HUES64 (cell line): ENCODE data around the gene RNF183. TPM values are rescaled to one million over a fixed set of nuclear protein-coding genes. Genes with fewer than 3 reads are reported as not detected.

Source experiments
- H3K27ac ChIP-seq: 2 replicates; pipeline ENCODE4 v1.7.0; 2013; ENCODE audit warnings: low read depth, low read length, inconsistent platforms
- H3K27me3 ChIP-seq: 2 replicates; pipeline ENCODE4 v1.6.1; 2013; ENCODE audit warnings: mild to moderate bottlenecking, low read length; ENCODE audit not compliant: insufficient read depth
- H3K36me3 ChIP-seq: 2 replicates; pipeline ENCODE4 v1.6.1; 2013; ENCODE audit warnings: mild to moderate bottlenecking, low read length; ENCODE audit not compliant: insufficient read depth
- H3K4me1 ChIP-seq: 2 replicates; pipeline ENCODE4 v1.6.1; 2013; ENCODE audit warnings: mild to moderate bottlenecking, low read length, moderate library complexity; ENCODE audit not compliant: insufficient read depth
- H3K4me3 ChIP-seq: 2 replicates; pipeline ENCODE4 v1.5.1; 2013; ENCODE audit warnings: mild to moderate bottlenecking, low read length, moderate library complexity
- H3K9ac ChIP-seq: 2 replicates; pipeline ENCODE4 v1.6.1; 2013; ENCODE audit warnings: mild to moderate bottlenecking, low read depth, low read length
- H3K9me3 ChIP-seq: 2 replicates; pipeline ENCODE4 v1.6.1; 2013; ENCODE audit warnings: low read depth, low read length; ENCODE audit not compliant: insufficient read depth
- WGBS: fragments of 150-250, 120-280 bp; methylation state at CpG from one replicate; pipeline ENCODE4 v1.1.7; 2013; ENCODE audit warnings: missing lambda C conversion rate; 5-methylcytosine and 5-hydroxymethylcytosine counted together
- polyA plus RNA-seq, 2 experiments: library from polyadenylated mRNA; stranded (reverse); fragments of 50-300 nt; gene quantifications; one replicate each; pipeline ENCODE4 v1.2.3, GENCODE V29; 2013

The RNF183 gene
- polyA plus RNA-seq (2013, experiment 1 of 2) = not detected
- polyA plus RNA-seq (2013, experiment 2 of 2) = not detected

- H3K27ac ChIP-seq = no peak within 1 kb of the TSS
- H3K4me3 ChIP-seq = no peak within 1 kb of the TSS
- WGBS = 87% methylated on average over 25 of the region's 25 CpGs
- no peaks in the 10 kb centered on the region for H3K36me3 ChIP-seq
- H3K4me1 ChIP-seq = no peaks in the 10 kb centered on the region
- H3K9me3 ChIP-seq = no peaks in the 10 kb centered on the region
- H3K9ac ChIP-seq = no peak within 1 kb of the TSS
- no peaks in the 10 kb centered on the region for H3K27me3 ChIP-seq
Observed at GRCh38 chr9:113302792-113303418, at the start of gene RNF183. RNF183 (minus strand) TSS chr9:113303376; CDS start chr9:113298184, 5,192 bp downstream.

DNA sequence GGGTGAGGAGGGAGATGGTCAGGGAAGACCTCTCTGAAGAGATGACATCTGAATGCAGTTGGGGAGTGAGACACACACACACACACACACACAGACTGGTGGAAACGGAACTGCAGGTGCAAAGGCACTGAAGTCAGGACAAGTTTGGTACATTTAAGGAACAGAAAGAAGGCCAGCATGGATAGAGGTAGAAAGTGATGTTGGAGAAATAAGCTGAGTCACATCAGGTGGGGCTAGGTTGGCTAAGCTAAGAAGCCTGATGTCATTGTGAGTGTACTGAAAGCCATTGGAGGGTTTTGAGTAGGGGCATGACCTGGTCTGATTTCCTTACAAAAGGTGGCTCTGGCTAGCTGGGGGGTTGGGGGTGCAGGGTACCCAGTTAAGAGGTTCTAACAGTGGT lies 49.2 kb upstream of the RNF183 start:
- Histone ChIP-seq H3K9ac (no peak overlapping the region), H3K9me3 (no peaks in the 10 kb centered on the region)

GRCh38 chr9:113352006-113352405 lies 48.8 kb upstream of the RNF183 start:
- Histone ChIP-seq H3K36me3 (no peaks in the 10 kb centered on the region), H3K27ac (no peak overlapping the region), H3K9ac (no peak overlapping the region), H3K9me3 (no peaks in the 10 kb centered on the region), H3K4me1 (peaks cover 15% of the 10 kb centered on the region), H3K4me3 (no peak overlapping the region), H3K27me3 (peaks cover 47% of the 10 kb centered on the region)
- 91% methylated on average over 6 of the region's 6 CpGs for WGBS

More for the DNA sequence above, 49.2 kb upstream of the RNF183 start:
- Histone ChIP-seq H3K4me1 (peaks cover 15% of the 10 kb centered on the region), H3K27ac (no peak overlapping the region), H3K27me3 (peaks cover 47% of the 10 kb centered on the region), H3K36me3 (no peaks in the 10 kb centered on the region), H3K4me3 (no peak overlapping the region)
- WGBS = 88% methylated on average over 1 of the region's 1 CpG

GRCh38 chr9:113350937-113351336 lies 47.8 kb upstream of the RNF183 start:
- Histone ChIP-seq H3K9ac (no peak overlapping the region), H3K4me1 (peaks cover 15% of the 10 kb centered on the region), H3K27ac (no peak overlapping the region), H3K36me3 (no peaks in the 10 kb centered on the region), H3K9me3 (no peaks in the 10 kb centered on the region), H3K4me3 (no peak overlapping the region), H3K27me3 (peaks cover 47% of the 10 kb centered on the region)
- WGBS = 64% methylated on average over 6 of the region's 6 CpGs

DNA sequence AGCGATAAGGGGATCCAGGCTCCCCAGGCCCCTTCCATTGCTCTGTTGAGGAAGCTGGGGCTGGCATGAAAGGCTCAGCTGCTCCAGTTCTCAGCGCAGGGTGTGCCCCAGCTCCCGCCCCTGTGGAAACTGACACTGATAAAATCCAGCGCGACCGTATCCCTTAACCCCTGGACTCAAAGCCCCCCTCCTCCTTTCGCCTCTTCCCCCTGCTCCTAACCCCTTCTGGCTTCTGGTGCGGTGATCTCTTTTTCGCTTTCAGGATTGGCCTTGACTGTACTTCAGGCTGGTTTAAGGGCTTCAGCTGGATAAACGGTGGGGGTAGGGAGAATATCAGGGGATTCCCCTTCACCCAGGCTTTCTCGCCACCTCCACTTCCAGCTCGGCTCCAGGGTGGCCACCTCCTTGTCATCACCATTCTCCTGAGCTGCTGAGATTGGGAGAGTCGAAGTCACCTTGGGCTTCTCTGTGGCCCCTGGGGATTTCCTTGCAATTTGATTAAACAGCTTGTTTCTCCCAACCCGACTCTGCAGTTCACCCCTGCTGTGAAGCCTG lies 47.0 kb upstream of the RNF183 start:
- H3K9me3 ChIP-seq = no peaks in the 10 kb centered on the region
- no peak overlapping the region for H3K9ac ChIP-seq
- peaks cover 47% of the 10 kb centered on the region for H3K27me3 ChIP-seq
- no peak overlapping the region for H3K27ac ChIP-seq
- peaks cover 15% of the 10 kb centered on the region for H3K4me1 ChIP-seq
- no peaks in the 10 kb centered on the region for H3K36me3 ChIP-seq
- H3K4me3 ChIP-seq = peak overlapping the region; percentile 62
- 33% methylated on average over 11 of the region's 14 CpGs for WGBS

DNA sequence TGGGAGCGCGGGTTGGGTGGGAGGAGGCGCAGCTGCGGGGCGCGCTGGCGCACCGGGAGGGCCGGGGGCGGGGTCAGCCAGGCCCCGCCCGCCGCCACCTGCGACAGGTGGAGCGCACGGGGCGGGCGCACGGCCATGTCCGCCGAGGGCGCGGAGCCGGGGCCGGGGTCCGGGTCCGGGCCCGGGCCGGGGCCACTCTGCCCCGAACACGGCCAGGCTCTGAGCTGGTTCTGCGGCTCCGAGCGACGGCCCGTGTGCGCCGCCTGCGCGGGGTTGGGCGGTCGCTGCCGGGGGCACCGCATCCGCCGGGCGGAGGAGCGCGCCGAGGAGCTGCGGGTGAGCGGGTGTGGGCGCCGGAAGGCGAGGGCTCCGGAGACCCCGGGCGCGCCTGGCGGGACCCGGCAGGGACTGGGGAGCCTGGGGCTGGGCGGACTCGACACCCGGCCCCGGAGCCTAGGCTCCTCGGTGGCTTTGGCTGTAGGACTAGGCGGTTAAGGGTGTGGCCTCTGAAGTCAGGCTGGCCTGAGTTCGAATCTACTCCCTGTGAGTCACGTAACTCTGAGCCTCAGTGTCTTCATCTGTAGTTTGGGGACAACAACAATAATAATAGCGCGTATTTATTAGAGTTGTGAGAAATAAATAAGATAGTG lies 46.4 kb upstream of the RNF183 start, which contains the start of gene BSPRY:
TSS of gene BSPRY (plus strand) at position 97 of the 650 bp plus-strand sequence. CDS start at position 136, 39 bp downstream.
- H3K9me3 ChIP-seq = no peaks in the 10 kb centered on the region
- no peak within 1 kb of the TSS for H3K27ac ChIP-seq
- H3K4me3 ChIP-seq = peak within 1 kb of the TSS; percentile 62
- H3K36me3 ChIP-seq = no peaks in the 10 kb centered on the region
- peaks cover 15% of the 10 kb centered on the region for H3K4me1 ChIP-seq
- H3K9ac ChIP-seq = peak within 1 kb of the TSS; percentile 66
- WGBS = 2% methylated on average over 71 of the region's 71 CpGs
- peaks cover 47% of the 10 kb centered on the region for H3K27me3 ChIP-seq

- WGBS = 20% methylated on average over 13 of the region's 13 CpGs
- Histone ChIP-seq H3K9me3 (no peaks in the 10 kb centered on the region), H3K4me3 (peak overlapping the region; percentile 62), H3K36me3 (no peaks in the 10 kb centered on the region), H3K9ac (no peak overlapping the region), H3K27ac (no peak overlapping the region), H3K27me3 (peaks cover 47% of the 10 kb centered on the region), H3K4me1 (peaks cover 15% of the 10 kb centered on the region)
Observed at GRCh38 chr9:113349066-113349444, 45.9 kb upstream of the RNF183 start.

DNA sequence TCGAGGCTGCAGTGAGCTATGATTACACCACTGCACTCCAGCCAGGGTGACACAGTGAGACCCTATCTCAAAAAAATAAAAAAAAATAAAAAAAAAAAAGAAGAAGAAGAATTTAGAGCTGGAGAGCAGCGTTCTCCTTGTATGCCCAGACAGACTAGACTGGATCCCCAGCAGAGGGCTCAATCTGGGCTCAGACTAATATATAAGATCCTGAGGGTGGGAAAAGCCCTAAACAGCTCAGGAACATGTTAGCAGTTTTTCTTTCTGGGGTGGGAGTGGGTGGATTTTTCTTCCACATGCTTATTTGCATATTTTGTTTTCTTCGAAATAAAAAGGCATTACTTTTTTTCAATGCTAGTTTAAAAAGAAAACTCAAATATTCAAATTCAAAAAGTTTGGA lies 45.3 kb upstream of the RNF183 start:
- no peak overlapping the region for H3K9ac ChIP-seq
- H3K36me3 ChIP-seq = no peaks in the 10 kb centered on the region
- peaks cover 47% of the 10 kb centered on the region for H3K27me3 ChIP-seq
- no peaks in the 10 kb centered on the region for H3K9me3 ChIP-seq
- WGBS = 80% methylated on average over 2 of the region's 3 CpGs
- no peak overlapping the region for H3K27ac ChIP-seq
- no peak overlapping the region for H3K4me3 ChIP-seq
- H3K4me1 ChIP-seq = peaks cover 15% of the 10 kb centered on the region

DNA sequence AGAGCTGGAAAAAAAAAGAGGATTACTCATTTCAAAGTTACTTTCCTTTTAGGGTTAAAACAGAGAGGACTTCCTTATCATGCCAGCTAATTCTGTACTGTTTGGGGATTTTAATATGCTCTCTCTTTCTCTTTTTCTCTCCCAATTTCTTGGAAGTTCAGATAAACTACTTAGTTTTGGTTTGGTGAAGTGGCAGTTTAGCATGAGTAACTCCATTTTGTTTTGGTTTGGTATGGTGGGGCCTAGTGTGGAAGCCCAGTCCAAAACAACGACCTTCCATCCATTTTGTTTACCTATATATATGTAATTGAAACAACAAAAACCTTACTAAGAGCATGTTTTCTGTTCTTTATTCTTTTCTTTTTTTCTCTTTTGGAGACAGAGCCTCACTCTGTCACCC lies 42.5 kb upstream of the RNF183 start:
- Histone ChIP-seq H3K9me3 (no peaks in the 10 kb centered on the region), H3K36me3 (no peaks in the 10 kb centered on the region), H3K4me1 (peaks cover 10% of the 10 kb centered on the region), H3K4me3 (no peak overlapping the region), H3K9ac (no peak overlapping the region), H3K27me3 (peaks cover 43% of the 10 kb centered on the region), H3K27ac (no peak overlapping the region)
- WGBS = no CpG with 5 or more reads among the region's 1 CpG

- Histone ChIP-seq H3K9ac (no peak overlapping the region), H3K9me3 (no peaks in the 10 kb centered on the region), H3K36me3 (no peaks in the 10 kb centered on the region), H3K4me1 (peaks cover 5% of the 10 kb centered on the region), H3K27me3 (peaks cover 38% of the 10 kb centered on the region), H3K27ac (no peak overlapping the region), H3K4me3 (no peak overlapping the region)
- 80% methylated on average over 1 of the region's 2 CpGs for WGBS
Observed at GRCh38 chr9:113345190-113345589, 42.0 kb upstream of the RNF183 start.

DNA sequence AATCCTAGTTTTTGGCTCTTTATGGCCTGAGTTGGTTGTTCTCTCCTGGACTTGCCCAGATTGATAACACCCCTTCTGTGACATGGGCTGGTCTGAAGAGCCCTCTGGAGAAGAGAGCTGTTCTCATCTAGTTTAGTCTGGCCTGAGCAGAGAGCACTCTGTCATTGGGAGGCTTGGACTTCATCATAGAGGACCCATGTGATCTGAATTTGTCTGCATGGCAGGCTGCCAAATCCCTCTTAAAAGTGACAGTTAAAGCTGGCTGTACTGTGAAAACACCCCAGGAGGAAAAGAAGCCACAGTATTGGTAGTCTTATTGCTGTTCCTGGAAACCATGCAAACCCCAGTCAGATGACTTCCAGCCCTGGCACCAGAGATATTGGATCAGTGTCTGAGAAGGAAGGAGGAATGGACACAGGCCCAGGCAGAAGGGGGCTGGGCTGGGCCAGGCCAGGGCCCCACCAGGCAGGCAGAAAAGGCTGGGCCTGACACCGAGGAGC lies 40.6 kb upstream of the RNF183 start:
- Histone ChIP-seq H3K4me3 (no peak overlapping the region), H3K9ac (no peak overlapping the region), H3K36me3 (no peaks in the 10 kb centered on the region), H3K27ac (no peak overlapping the region), H3K9me3 (no peaks in the 10 kb centered on the region), H3K4me1 (0 out of 2 replicates have a peak, but pooled peaks cover under 1% of the 10 kb centered on the region), H3K27me3 (peaks cover 24% of the 10 kb centered on the region)
- 100% methylated on average over 1 of the region's 1 CpG for WGBS
